PC-9 (cell line): ENCODE results near the gene RANBP10. TPM values are rescaled to one million over a fixed set of nuclear protein-coding genes. Genes with fewer than 3 reads are reported as not detected.

Experiments used
- BruUV-seq: library from RNA; stranded (reverse); fragments of 400-500 nt; replicated peaks from 2 replicates; lab custom pipeline; 2021; lab: Mats Ljungman, UMichigan
- CTCF ChIA-PET: fragments of 300-600 bp; sonication (Branson Sonifier 250); formaldehyde crosslinking; loops from one replicate; lab custom pipeline; 2022; ENCODE audit warnings: antibody characterized with exemption; lab: Charles Lee
- POLR2A ChIA-PET: fragments of 300-600 bp; sonication (Branson Sonifier 250); formaldehyde crosslinking; loops from one replicate; lab custom pipeline; 2022; ENCODE audit warnings: antibody characterized with exemption; ENCODE audit not compliant: unreplicated experiment; lab: Charles Lee
- DNase-seq, 2 experiments: peaks; one replicate each; pipeline versions ENCODE4 v3.0.0 to v3.0.0-alpha.2; 2015 to 2022; ENCODE audit warnings: mixed read lengths in 1 of 2
- H2AFZ ChIP-seq: fragments of 200-600 bp; sonication (generic); 2 replicates; pipeline ENCODE4 v1.8.1; 2017; ENCODE audit warnings: antibody characterized with exemption
- H3F3A ChIP-seq: fragments of 200-600 bp; sonication (generic); 2 replicates; pipeline ENCODE4 v1.8.1; 2017; ENCODE audit warnings: antibody characterized with exemption, mild to moderate bottlenecking, low read depth; ENCODE audit not compliant: insufficient read depth
- H3K27ac ChIP-seq: fragments of 200-600 bp; sonication (generic); 2 replicates; pipeline ENCODE4 v1.6.1; 2016; ENCODE audit warnings: mixed run types
- H3K27me3 ChIP-seq: fragments of 200-600 bp; sonication (generic); 2 replicates; pipeline ENCODE4 v1.6.1; 2016; ENCODE audit warnings: low read depth, mixed run types; ENCODE audit not compliant: insufficient read depth
- H3K36me3 ChIP-seq: fragments of 200-600 bp; sonication (generic); 2 replicates; pipeline ENCODE4 v1.6.1; 2016; ENCODE audit warnings: low read depth, mixed run types
- H3K4me1 ChIP-seq: fragments of 200-600 bp; sonication (generic); replicated peaks from 2 replicates; pipeline ENCODE4 v1.6.1; 2016; ENCODE audit warnings: mixed run types; ENCODE audit not compliant: insufficient read depth
- H3K4me2 ChIP-seq: fragments of 200-600 bp; sonication (generic); 2 replicates; pipeline ENCODE4 v1.6.1; 2017; ENCODE audit warnings: mixed run types
- H3K4me3 ChIP-seq: fragments of 200-600 bp; sonication (generic); 2 replicates; pipeline ENCODE4 v1.6.1; 2016; ENCODE audit warnings: mixed run types
- H3K79me2 ChIP-seq: fragments of 200-600 bp; sonication (generic); 2 replicates; pipeline ENCODE4 v1.6.1; 2017; ENCODE audit warnings: low read depth, mixed run types
- H3K9me2 ChIP-seq: fragments of 200-600 bp; sonication (generic); 2 replicates; pipeline ENCODE4 v1.8.1; 2017; ENCODE audit warnings: mild to moderate bottlenecking; ENCODE audit not compliant: insufficient read depth
- H3K9me3 ChIP-seq: fragments of 200-600 bp; sonication (generic); 2 replicates; pipeline ENCODE4 v1.8.1; 2016; ENCODE audit warnings: low read depth; ENCODE audit not compliant: insufficient read depth
- H4K20me1 ChIP-seq: fragments of 200-600 bp; sonication (generic); 2 replicates; pipeline ENCODE4 v1.8.1; 2017; ENCODE audit not compliant: insufficient read depth
- EZH2 ChIP-seq: fragments of 200-600 bp; sonication (generic); IDR thresholded peaks from 2 replicates; pipeline ENCODE4 v1.8.0; 2017; ENCODE audit warnings: antibody characterized with exemption, low read depth
- intact Hi-C: fragments of 100-400 bp; cut with micrococcal nuclease; formaldehyde crosslinking; loops from one replicate; pipeline ENCODE4 v1.10.0; 2022; ENCODE audit not compliant: unreplicated experiment
- total RNA-seq: library from RNA; stranded (reverse); gene quantifications from 2 replicates; pipeline ENCODE4 v1.2.3, GENCODE V29; 2021
- TF ChIP-seq, protein P1 (sequence below): fragments of 200-600 bp; sonication (generic); conservative IDR thresholded peaks from 2 replicates; pipeline ENCODE4 v1.6.1; 2017; ENCODE audit warnings: mixed run types, antibody characterized with exemption, mild to moderate bottlenecking, moderate library complexity

RANBP10 gene
- total RNA-seq, 1 experiment from 2014 or later, result 21.0 TPM

DNA sequence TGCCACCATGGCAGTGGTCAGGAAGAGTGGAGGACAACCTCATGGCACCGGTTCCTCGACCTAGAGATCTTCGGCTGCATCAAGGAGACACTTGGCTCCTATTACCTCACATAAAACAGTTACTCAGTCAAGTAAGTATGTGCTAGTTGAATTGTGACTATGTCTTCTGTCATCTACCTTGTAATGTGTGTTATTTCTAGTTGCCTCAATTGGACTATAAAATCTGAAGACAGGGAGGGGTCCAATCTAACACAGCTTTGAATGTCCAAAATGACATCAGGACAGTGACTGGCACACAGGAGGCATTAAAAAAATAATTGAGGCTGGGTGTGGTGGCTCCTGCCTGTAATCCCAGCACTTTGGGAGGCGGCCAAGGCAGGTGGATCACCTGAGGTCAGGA lies 122.6 kb downstream of the RANBP10 start:
- POLR2A ChIA-PET, result no interaction called here
- Histone ChIP-seq H4K20me1 (no peaks in the 10 kb centered on the region), H3K9me2 (no peaks in the 10 kb centered on the region), H3K4me1 (no peaks in the 10 kb centered on the region), H3K36me3 (no peaks in the 10 kb centered on the region), H3K27me3 (no peaks in the 10 kb centered on the region), H3K79me2 (no peaks in the 10 kb centered on the region), H3K9me3 (no peaks in the 10 kb centered on the region), H2AFZ (no peak overlapping the region), H3K4me2 (no peak overlapping the region), H3K4me3 (no peak overlapping the region), H3F3A (no peaks in the 10 kb centered on the region), H3K27ac (no peak overlapping the region)
- DNase-seq, result no peak
- intact Hi-C loops, result no loop called here
- CTCF ChIA-PET, result interaction anchor here (0.5 kb wide), 1 partner anchor 249 kb away, joined by 4 read pairs; no protein-coding TSS in a partner anchor
- TF ChIP-seq EZH2, result no peak
- BruUV-seq, result no TSS peak

DNA sequence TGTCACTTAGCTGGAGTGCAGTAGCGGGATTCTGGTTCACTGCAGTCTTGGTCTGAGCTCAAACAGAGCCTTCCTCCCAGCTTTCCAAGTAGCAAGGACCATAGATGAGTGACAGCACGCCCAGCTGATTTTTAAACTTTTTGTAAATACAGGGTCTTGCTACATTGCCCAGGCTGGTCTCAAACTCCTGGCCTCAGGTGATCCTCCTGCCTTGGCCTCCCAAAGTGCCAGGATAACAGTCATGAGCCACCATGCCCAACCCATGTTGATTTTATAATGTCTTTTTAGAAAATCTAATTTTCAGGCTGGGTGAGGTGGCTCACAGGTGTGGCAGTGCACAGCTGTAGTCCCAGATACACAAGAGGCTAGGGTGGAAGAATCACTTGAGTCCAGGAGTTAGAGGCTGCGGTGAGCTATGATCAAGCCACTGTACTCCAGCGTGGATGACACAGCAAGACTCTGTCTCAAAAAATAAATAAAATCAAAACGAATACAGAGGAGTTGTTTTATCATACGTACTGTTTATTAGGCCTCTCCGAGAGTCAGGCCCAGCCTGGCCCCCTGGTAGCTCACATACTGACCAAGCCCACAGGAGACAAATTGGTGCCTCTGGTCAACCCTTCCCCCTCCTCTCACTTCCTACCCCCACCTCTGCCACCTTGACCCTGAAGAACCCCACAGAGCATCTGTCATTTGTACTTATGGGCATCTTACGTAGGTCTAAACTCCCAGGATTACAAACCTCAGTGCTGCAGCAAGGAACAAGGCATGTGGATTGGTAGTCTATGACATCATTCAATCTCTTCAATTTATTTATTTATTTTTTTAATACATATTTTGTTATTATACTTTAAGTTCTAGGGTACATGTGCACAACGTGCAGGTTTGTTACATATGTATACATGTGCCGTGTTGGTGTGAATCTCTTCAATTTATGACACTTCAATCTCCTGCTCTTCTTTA lies 126.1 kb downstream of the RANBP10 start:
- ChIA-PET POLR2A (interaction anchor here (0.6 kb wide), 1 partner anchor 33 kb away, joined by 4 read pairs; no protein-coding TSS in a partner anchor), CTCF (interaction anchor here (0.7 kb wide), 1 partner anchor 186 kb away, joined by 3 read pairs; no protein-coding TSS in a partner anchor)
- Histone ChIP-seq H3K4me2 (no peak overlapping the region), H3K9me3 (no peaks in the 10 kb centered on the region), H3K4me3 (no peak overlapping the region), H3K36me3 (no peaks in the 10 kb centered on the region), H3F3A (peaks cover 27% of the 10 kb centered on the region), H2AFZ (no peak overlapping the region), H3K9me2 (no peaks in the 10 kb centered on the region), H3K4me1 (peaks cover 26% of the 10 kb centered on the region), H4K20me1 (no peaks in the 10 kb centered on the region), H3K27ac (no peak overlapping the region), H3K27me3 (no peaks in the 10 kb centered on the region), H3K79me2 (0 out of 2 replicates have a peak, but pooled peaks cover 3% of the 10 kb centered on the region)
- intact Hi-C loops, result loop anchor here (5.0 to 10.0 kb wide), 3 partner anchors 42 to 555 kb away; partner anchors contain the start of gene ESRP2
- no peak for TF ChIP-seq EZH2
- TF ChIP-seq, protein P1, sequence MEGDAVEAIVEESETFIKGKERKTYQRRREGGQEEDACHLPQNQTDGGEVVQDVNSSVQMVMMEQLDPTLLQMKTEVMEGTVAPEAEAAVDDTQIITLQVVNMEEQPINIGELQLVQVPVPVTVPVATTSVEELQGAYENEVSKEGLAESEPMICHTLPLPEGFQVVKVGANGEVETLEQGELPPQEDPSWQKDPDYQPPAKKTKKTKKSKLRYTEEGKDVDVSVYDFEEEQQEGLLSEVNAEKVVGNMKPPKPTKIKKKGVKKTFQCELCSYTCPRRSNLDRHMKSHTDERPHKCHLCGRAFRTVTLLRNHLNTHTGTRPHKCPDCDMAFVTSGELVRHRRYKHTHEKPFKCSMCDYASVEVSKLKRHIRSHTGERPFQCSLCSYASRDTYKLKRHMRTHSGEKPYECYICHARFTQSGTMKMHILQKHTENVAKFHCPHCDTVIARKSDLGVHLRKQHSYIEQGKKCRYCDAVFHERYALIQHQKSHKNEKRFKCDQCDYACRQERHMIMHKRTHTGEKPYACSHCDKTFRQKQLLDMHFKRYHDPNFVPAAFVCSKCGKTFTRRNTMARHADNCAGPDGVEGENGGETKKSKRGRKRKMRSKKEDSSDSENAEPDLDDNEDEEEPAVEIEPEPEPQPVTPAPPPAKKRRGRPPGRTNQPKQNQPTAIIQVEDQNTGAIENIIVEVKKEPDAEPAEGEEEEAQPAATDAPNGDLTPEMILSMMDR, result no peak
- DNase-seq, result no peak
- no TSS peak for BruUV-seq

DNA sequence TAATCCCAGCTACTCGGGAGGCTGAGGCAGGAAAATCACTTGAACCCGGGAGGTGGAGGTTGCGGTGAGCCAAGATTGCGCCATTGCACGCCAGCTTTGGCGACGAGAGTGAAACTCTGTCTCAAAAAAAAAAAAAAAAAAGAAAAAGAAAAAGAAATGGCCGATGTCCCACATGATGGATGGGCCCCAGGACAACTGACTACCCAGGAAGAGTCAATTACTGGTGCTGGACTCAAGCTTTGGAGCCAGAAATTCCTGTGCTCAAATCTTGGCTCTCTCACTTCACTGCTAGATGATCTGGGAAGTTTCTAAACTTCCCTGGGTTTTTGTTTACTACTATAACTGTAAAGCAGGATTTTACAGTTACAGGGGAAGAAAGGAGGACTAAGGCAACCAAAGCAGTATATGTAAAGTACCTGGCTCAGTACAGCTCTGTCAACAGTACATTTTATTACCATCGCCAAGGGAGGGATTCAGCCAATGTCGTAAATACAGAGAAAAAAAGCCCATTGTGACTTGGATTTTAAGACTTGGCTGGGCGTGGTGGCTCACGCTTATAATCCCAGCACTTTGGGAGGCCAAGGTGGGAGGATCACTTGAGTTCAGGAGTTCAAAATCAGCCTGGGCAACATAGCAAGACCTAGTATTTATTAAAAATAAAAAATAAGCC lies 127.9 kb downstream of the RANBP10 start:
- H3K79me2 ChIP-seq, result 0 out of 2 replicates have a peak, but pooled peaks cover 3% of the 10 kb centered on the region
- no peak overlapping the region for H2AFZ ChIP-seq
- H3F3A ChIP-seq, result peaks cover 27% of the 10 kb centered on the region
- no peaks in the 10 kb centered on the region for H3K36me3 ChIP-seq
- ChIA-PET CTCF (no interaction called here), POLR2A (no interaction called here)
- peaks cover 26% of the 10 kb centered on the region for H3K4me1 ChIP-seq
- H3K9me2 ChIP-seq, result no peaks in the 10 kb centered on the region
- 0 out of 2 replicates have a peak overlapping the region, but pooled peaks have one; percentile 19 for H3K27ac ChIP-seq
- no TSS peak for BruUV-seq
- no peaks in the 10 kb centered on the region for H4K20me1 ChIP-seq
- no peaks in the 10 kb centered on the region for H3K27me3 ChIP-seq
- H3K9me3 ChIP-seq, result no peaks in the 10 kb centered on the region
- H3K4me2 ChIP-seq, result no peak overlapping the region
- no peak for DNase-seq
- intact Hi-C loops, result loop anchor here (5.0 to 10.0 kb wide), 3 partner anchors 44 to 556 kb away; partner anchors contain the start of gene ESRP2
- TF ChIP-seq EZH2, result no peak
- TF ChIP-seq, protein P1, result no peak
- no peak overlapping the region for H3K4me3 ChIP-seq
